Adrenal gland (tissue), 5 donors: Measurements from ENCODE around the gene SNX9.

ENCODE experiments used
- POLR2A ChIP-seq, 2 donors: fragments of 450-650 bp; IDR thresholded peaks; one replicate each; pipeline ENCODE4 v1.6.1; 2017; ENCODE audit warnings: antibody characterized with exemption in 2 of 2, mild to moderate bottlenecking in 2 of 2, moderate library complexity in 1 of 2
- TF ChIP-seq, protein P1 (sequence below), 6 experiments: fragments of 450-650 bp in 4 of 6; fragments of 200-600 bp in 2 of 6; sonication (generic) in 1 of 6; IDR thresholded peaks; 1 replicate in 5 of 6; 2 replicates in 1 of 6; pipeline versions ENCODE4 v1.5.1 to v1.8.0; 2016 to 2021; ENCODE audit warnings: antibody characterized with exemption in 6 of 6, mild to moderate bottlenecking in 2 of 6, moderate library complexity in 1 of 6
- donor health status: DM: no; HTN: no; CAD: no.

DNA sequence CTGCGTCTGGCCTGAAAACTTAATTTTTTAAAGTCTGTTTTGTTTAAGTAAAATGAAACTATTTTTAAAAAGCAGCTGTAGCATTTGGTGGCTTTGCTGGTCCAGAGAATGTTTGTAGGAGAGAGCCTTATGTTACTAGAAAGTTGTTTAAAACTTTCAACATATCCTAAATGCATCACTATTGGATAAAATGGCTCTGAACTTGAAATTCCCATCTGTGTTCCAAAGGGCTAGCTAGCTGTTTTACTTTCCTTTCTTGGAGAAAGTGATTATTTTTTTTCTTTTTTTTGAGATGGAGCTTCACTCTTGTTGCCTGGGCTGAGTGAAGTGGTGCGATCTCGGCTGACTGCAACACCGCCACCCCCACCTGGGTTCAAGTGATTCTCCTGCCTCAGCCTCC lies 161.1 kb downstream of the SNX9 start:
- TF ChIP-seq, protein P1, sequence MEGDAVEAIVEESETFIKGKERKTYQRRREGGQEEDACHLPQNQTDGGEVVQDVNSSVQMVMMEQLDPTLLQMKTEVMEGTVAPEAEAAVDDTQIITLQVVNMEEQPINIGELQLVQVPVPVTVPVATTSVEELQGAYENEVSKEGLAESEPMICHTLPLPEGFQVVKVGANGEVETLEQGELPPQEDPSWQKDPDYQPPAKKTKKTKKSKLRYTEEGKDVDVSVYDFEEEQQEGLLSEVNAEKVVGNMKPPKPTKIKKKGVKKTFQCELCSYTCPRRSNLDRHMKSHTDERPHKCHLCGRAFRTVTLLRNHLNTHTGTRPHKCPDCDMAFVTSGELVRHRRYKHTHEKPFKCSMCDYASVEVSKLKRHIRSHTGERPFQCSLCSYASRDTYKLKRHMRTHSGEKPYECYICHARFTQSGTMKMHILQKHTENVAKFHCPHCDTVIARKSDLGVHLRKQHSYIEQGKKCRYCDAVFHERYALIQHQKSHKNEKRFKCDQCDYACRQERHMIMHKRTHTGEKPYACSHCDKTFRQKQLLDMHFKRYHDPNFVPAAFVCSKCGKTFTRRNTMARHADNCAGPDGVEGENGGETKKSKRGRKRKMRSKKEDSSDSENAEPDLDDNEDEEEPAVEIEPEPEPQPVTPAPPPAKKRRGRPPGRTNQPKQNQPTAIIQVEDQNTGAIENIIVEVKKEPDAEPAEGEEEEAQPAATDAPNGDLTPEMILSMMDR (IDR thresholded peaks at IDR 0.05) = no peak
- TF ChIP-seq POLR2A (IDR thresholded peaks at IDR 0.05) = no peak
